OCI-LY7 (cell line): ENCODE data around the gene KLF2. TPM values are rescaled to one million over a fixed set of nuclear protein-coding genes. Genes with fewer than 3 reads are reported as not detected.

Experiments
- BruUV-seq: library from RNA; stranded (reverse); fragments of 400-500 nt; replicated peaks from 2 replicates; lab custom pipeline; 2021; lab: Mats Ljungman, UMichigan
- CTCF ChIA-PET: fragments of 300-600 bp; sonication (Branson Sonifier 250); formaldehyde crosslinking; loops from one replicate; lab custom pipeline; 2022; ENCODE audit warnings: antibody characterized with exemption; ENCODE audit not compliant: unreplicated experiment; lab: Charles Lee
- POLR2A ChIA-PET: fragments of 300-600 bp; sonication (Branson Sonifier 250); formaldehyde crosslinking; loops from one replicate; lab custom pipeline; 2022; ENCODE audit warnings: antibody characterized with exemption; lab: Charles Lee
- DNase-seq: peaks from one replicate; pipeline ENCODE4 v3.0.0-alpha.2; 2015; ENCODE audit warnings: low spot score
- H2AFZ ChIP-seq: fragments of 200-600 bp; sonication (generic), shearing (Covaris generic); 2 replicates; pipeline ENCODE4 v1.6.1; 2014; ENCODE audit warnings: mild to moderate bottlenecking, antibody characterized with exemption, low read length, moderate library complexity
- H3K27ac ChIP-seq: fragments of 200-600 bp; sonication (generic); 2 replicates; pipeline ENCODE4 v1.5.1; 2014; ENCODE audit warnings: mixed run types, low read depth, mild to moderate bottlenecking, moderate library complexity, low read length, inconsistent platforms; ENCODE audit not compliant: poor library complexity, severe bottlenecking
- H3K36me3 ChIP-seq: fragments of 200-600 bp; sonication (generic); 2 replicates; pipeline ENCODE4 v1.6.1; 2014; ENCODE audit warnings: mild to moderate bottlenecking, antibody characterized with exemption, low read length, moderate library complexity, mixed read lengths; ENCODE audit not compliant: insufficient read depth
- H3K4me1 ChIP-seq: fragments of 200-600 bp; sonication (generic); 2 replicates; pipeline ENCODE4 v1.5.1; 2014; ENCODE audit warnings: mild to moderate bottlenecking, low read length; ENCODE audit not compliant: insufficient read depth, poor library complexity, severe bottlenecking
- H3K4me2 ChIP-seq: fragments of 200-600 bp; sonication (generic); 2 replicates; pipeline ENCODE4 v1.6.1; 2014; ENCODE audit warnings: mild to moderate bottlenecking, low read length
- H3K4me3 ChIP-seq: fragments of 200-600 bp; sonication (generic); 2 replicates; pipeline ENCODE4 v1.5.1; 2014; ENCODE audit warnings: mild to moderate bottlenecking, low read depth, low read length; ENCODE audit not compliant: poor library complexity, severe bottlenecking
- H3K79me2 ChIP-seq: fragments of 200-600 bp; sonication (generic); 2 replicates; pipeline ENCODE4 v1.6.1; 2016; ENCODE audit warnings: low read depth, mild to moderate bottlenecking, low read length, moderate library complexity, mixed read lengths; ENCODE audit not compliant: insufficient read depth
- H3K9me2 ChIP-seq: fragments of 200-600 bp; sonication (generic); 2 replicates; pipeline ENCODE4 v1.6.1; 2016; ENCODE audit warnings: mild to moderate bottlenecking, low read length, mixed read lengths; ENCODE audit not compliant: insufficient read depth
- H3K9me3 ChIP-seq: fragments of 200-600 bp; sonication (generic); 2 replicates; pipeline ENCODE4 v1.6.1; 2014; ENCODE audit warnings: mild to moderate bottlenecking, mixed run types, low read length, mixed read lengths
- H4K20me1 ChIP-seq: fragments of 200-600 bp; sonication (generic); 2 replicates; pipeline ENCODE4 v1.6.1; 2014; ENCODE audit warnings: mild to moderate bottlenecking, antibody characterized with exemption, low read length, moderate library complexity, mixed read lengths; ENCODE audit not compliant: insufficient read depth
- CTCF ChIP-seq: fragments of 200-600 bp; sonication (generic); conservative IDR thresholded peaks from 2 replicates; pipeline ENCODE4 v1.5.1; 2014; ENCODE audit warnings: mild to moderate bottlenecking, antibody characterized with exemption, low read length, moderate library complexity, mixed read lengths
- EZH2phosphoT487 ChIP-seq: fragments of 200-600 bp; sonication (generic); IDR thresholded peaks from 2 replicates; pipeline ENCODE4 v1.6.1; 2018; ENCODE audit warnings: low read depth, borderline replicate concordance, mild to moderate bottlenecking, mixed run types, antibody characterized with exemption, low read length, moderate library complexity, mixed read lengths
- intact Hi-C: fragments of 100-400 bp; cut with micrococcal nuclease; formaldehyde crosslinking; loops from one replicate; pipeline ENCODE4 v1.10.0; 2022; ENCODE audit not compliant: unreplicated experiment
- total RNA-seq, 2 experiments: library from RNA; depleted of rRNA in 1 of 2; stranded (reverse); fragments of >200 nt in 1 of 2; shearing (Covaris generic) in 1 of 2; gene quantifications; 2 replicates each; pipeline ENCODE4 v1.2.3, GENCODE V29; 2014 to 2022

KLF2 gene
- total RNA-seq, 2 experiments from 2014 or later = 6.2 to 8.6 TPM

GRCh38 chr19:16375157-16375935 lies 50.7 kb downstream of the KLF2 start:
- no peak for TF ChIP-seq EZH2phosphoT487
- TF ChIP-seq CTCF = no peak
- Histone ChIP-seq H3K4me3 (no peak overlapping the region), H3K27ac (no peak overlapping the region), H4K20me1 (peaks cover 3% of the 10 kb centered on the region; the same call in 1 of the 2 replicates), H3K9me2 (no peaks in the 10 kb centered on the region), H3K36me3 (peaks cover 42% of the 10 kb centered on the region), H3K79me2 (no peaks in the 10 kb centered on the region), H2AFZ (no peak overlapping the region), H3K4me1 (peaks cover 32% of the 10 kb centered on the region), H3K9me3 (no peaks in the 10 kb centered on the region), H3K4me2 (no peak overlapping the region)
- no peak for DNase-seq
- BruUV-seq = no TSS peak
- POLR2A ChIA-PET = interaction anchor here (0.6 kb wide), 2 partner anchors 71 to 111 kb away, joined by 4 to 9 read pairs; no protein-coding TSS in a partner anchor
- intact Hi-C loops = no loop called here
- CTCF ChIA-PET = no interaction called here

- H3K4me2 ChIP-seq = no peak overlapping the region
- no peak for TF ChIP-seq CTCF
- H3K4me1 ChIP-seq = peaks cover 27% of the 10 kb centered on the region
- peaks cover 38% of the 10 kb centered on the region for H3K36me3 ChIP-seq
- no peak overlapping the region for H2AFZ ChIP-seq
- DNase-seq = no peak
- H3K79me2 ChIP-seq = no peaks in the 10 kb centered on the region
- H3K4me3 ChIP-seq = no peak overlapping the region
- POLR2A ChIA-PET = no interaction called here
- intact Hi-C loops = no loop called here
- H3K9me3 ChIP-seq = no peaks in the 10 kb centered on the region
- CTCF ChIA-PET = no interaction called here
- H3K27ac ChIP-seq = no peak overlapping the region
- no peaks in the 10 kb centered on the region for H3K9me2 ChIP-seq
- peaks cover 2% of the 10 kb centered on the region; the same call in 1 of the 2 replicates for H4K20me1 ChIP-seq
- no TSS peak for BruUV-seq
Observed at GRCh38 chr19:16375936-16376185, 51.2 kb downstream of the KLF2 start.

- H3K27ac ChIP-seq = no peak overlapping the region
Observed at GRCh38 chr19:16376241-16376640, 51.6 kb downstream of the KLF2 start.

More at GRCh38 chr19:16376241-16376640, 51.6 kb downstream of the KLF2 start:
- Histone ChIP-seq H3K36me3 (peaks cover 35% of the 10 kb centered on the region), H2AFZ (no peak overlapping the region), H3K9me3 (no peaks in the 10 kb centered on the region), H3K4me1 (peaks cover 23% of the 10 kb centered on the region), H3K4me3 (no peak overlapping the region), H3K4me2 (no peak overlapping the region), H3K79me2 (no peaks in the 10 kb centered on the region), H3K9me2 (no peaks in the 10 kb centered on the region), H4K20me1 (no peaks in the 10 kb centered on the region)
- TF ChIP-seq CTCF (no peak), EZH2phosphoT487 (no peak)
- intact Hi-C loops = no loop called here
- CTCF ChIA-PET = interaction anchor here (0.6 to 1.2 kb wide), 2 partner anchors 53 to 128 kb away, joined by 3 to 4 read pairs; no protein-coding TSS in a partner anchor
- BruUV-seq = no TSS peak
- POLR2A ChIA-PET = no interaction called here
- no peak for DNase-seq
